Activated CD4-positive, alpha-beta T cell treated with anti-CD3 and anti-CD28 coated beads for 36 hours (primary cell): ENCODE results near the gene MRPL30. TPM values are rescaled to one million over a fixed set of nuclear protein-coding genes. Genes with fewer than 3 reads are reported as not detected.
"Not testable (repeated sequence)": the region's sequence is repeated elsewhere in the genome, so short reads cannot be mapped to it uniquely, and the experiment has no call there.

Experiments used
- ATAC-seq: fragments of 200-7000 bp; cut with Tn5 transposase; one replicate; pipeline ENCODE4 v1.10.0; 2021; ENCODE audit warnings: mild to moderate bottlenecking, moderate library complexity
- CTCF ChIA-PET: fragments of 350-600 bp; sonication (Branson Sonifier 250); formaldehyde crosslinking; loops from one replicate; lab custom pipeline; 2021; ENCODE audit warnings: antibody characterized with exemption; lab: Charles Lee
- POLR2A ChIA-PET: fragments of 350-600 bp; sonication (Branson Sonifier 250); formaldehyde crosslinking; loops from one replicate; lab custom pipeline; 2021; ENCODE audit warnings: antibody characterized with exemption, inconsistent platforms; lab: Charles Lee
- DNase-seq: peaks from one replicate; pipeline ENCODE4 v3.0.0-alpha.2; 2020
- H3K27ac Mint-ChIP-seq: one replicate; pipeline ENCODE4 v1.8.0; 2021; ENCODE audit warnings: mixed read lengths
- H3K27me3 Mint-ChIP-seq: one replicate; pipeline ENCODE4 v1.8.0; 2021; ENCODE audit warnings: mixed read lengths
- H3K36me3 Mint-ChIP-seq: one replicate; pipeline ENCODE4 v1.8.0; 2021; ENCODE audit warnings: low read depth, mixed read lengths
- H3K4me1 Mint-ChIP-seq: one replicate; pipeline ENCODE4 v1.8.0; 2021; ENCODE audit warnings: mixed read lengths
- H3K4me3 Mint-ChIP-seq: one replicate; pipeline ENCODE4 v1.8.0; 2021; ENCODE audit warnings: mild to moderate bottlenecking, moderate library complexity, mixed read lengths
- H3K9me3 Mint-ChIP-seq: one replicate; pipeline ENCODE4 v1.8.0; 2021; ENCODE audit warnings: low read depth, mixed read lengths
- intact Hi-C, 2 experiments: fragments of 100-400 bp; cut with DNase I in 1 of 2; cut with micrococcal nuclease in 1 of 2; formaldehyde crosslinking; loops; one replicate each; pipeline versions ENCODE4 v1.14.2 to v1.15.1; 2022 to 2024; cut with DNase I, micrococcal nuclease
- total RNA-seq, 2 experiments: library from RNA; stranded (reverse); gene quantifications; one replicate each; pipeline ENCODE4 v1.2.3, GENCODE V29; 2021

The MRPL30 gene
- total RNA-seq, 2 experiments from 2014 or later: 30.8 to 31.2 TPM

DNA sequence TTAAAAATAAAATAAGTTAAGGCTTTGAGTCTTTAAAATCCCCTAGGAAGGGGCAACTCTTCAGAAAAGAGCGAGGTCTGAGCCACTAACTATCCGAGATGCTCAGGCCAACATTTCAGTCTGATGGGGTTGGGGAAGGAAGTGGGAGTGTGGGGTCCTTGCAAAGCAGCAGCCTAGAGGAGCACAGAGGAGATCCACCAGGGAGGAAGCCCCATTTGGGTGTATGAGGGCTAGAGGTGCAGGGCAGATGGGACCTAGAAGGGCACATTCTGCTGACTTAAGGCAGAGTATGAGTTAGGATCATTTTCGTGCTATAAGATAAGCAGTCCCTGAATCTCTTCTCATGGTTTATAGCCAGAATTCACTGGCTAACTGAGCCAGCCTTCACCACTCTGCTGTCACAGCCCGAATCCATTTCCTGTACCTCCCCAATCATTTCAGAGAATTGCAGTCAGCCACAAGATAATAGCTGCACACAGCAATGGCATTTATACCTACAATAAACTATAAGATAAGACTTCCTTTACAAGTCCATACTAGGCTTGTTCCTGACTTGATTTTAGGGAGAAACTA, 37.0 kb downstream of the MRPL30 start:
- H3K9me3 Mint-ChIP-seq: no peaks in the 10 kb centered on the region
- CTCF ChIA-PET: interaction anchor here (0.6 to 0.7 kb wide), 2 partner anchors 658 to 1168 kb away, joined by 3 read pairs; no protein-coding TSS in a partner anchor
- ATAC-seq: no peak
- H3K27ac Mint-ChIP-seq: no peak overlapping the region
- no peak overlapping the region for H3K4me3 Mint-ChIP-seq
- H3K27me3 Mint-ChIP-seq: no peaks in the 10 kb centered on the region
- no peaks in the 10 kb centered on the region for H3K4me1 Mint-ChIP-seq
- peaks cover 5% of the 10 kb centered on the region for H3K36me3 Mint-ChIP-seq
- POLR2A ChIA-PET: no interaction called here
- DNase-seq: no peak
- intact Hi-C loops: no loop called here

- POLR2A ChIA-PET, H3K27ac Mint-ChIP-seq, H3K36me3 Mint-ChIP-seq, H3K27me3 Mint-ChIP-seq, intact Hi-C loops, H3K4me1 Mint-ChIP-seq, CTCF ChIA-PET, H3K4me3 Mint-ChIP-seq, DNase-seq, ATAC-seq: not testable (repeated sequence)
- H3K9me3 Mint-ChIP-seq: peaks cover 19% of the 10 kb centered on the region
Observed at GRCh38 chr2:99233177-99233576, 52.2 kb downstream of the MRPL30 start.

DNA sequence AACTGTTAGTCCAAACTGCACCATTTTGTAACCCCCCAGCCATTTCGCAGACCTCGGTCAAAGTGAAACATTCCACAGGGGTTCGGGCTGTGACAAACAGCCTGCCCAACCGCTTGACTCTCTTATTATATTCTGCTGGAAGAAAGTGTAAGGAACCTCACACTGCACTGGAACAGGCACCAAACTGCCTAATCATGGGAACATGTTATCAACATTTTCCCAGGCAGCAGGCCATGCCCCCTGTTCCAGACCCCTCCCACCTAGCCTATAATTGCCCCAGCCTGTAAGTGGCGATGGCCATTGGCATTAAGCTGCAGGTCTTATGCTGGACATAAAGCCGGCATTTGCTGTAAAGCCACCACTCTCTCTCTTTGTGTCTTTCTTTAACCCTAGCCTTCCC, 57.6 kb downstream of the MRPL30 start:
- ATAC-seq (no peak), DNase-seq (no peak)
- Mint-ChIP-seq H3K4me1 (no peaks in the 10 kb centered on the region), H3K4me3 (no peak overlapping the region), H3K27ac (no peak overlapping the region), H3K36me3 (no peaks in the 10 kb centered on the region), H3K9me3 (peaks cover 5% of the 10 kb centered on the region), H3K27me3 (no peaks in the 10 kb centered on the region)
- ChIA-PET CTCF (no interaction called here), POLR2A (no interaction called here)
- intact Hi-C loops: no loop called here

- Mint-ChIP-seq H3K27ac (no peak overlapping the region), H3K9me3 (no peaks in the 10 kb centered on the region), H3K4me3 (no peak overlapping the region), H3K27me3 (no peaks in the 10 kb centered on the region), H3K36me3 (no peaks in the 10 kb centered on the region), H3K4me1 (no peaks in the 10 kb centered on the region)
- ATAC-seq (no peak), DNase-seq (no peak)
- intact Hi-C loops: no loop called here
- CTCF ChIA-PET: no interaction called here
- POLR2A ChIA-PET: no interaction called here
Observed at GRCh38 chr2:99240431-99240830, 59.4 kb downstream of the MRPL30 start.

GRCh38 chr2:99242151-99242550, 61.2 kb downstream of the MRPL30 start:
- ChIA-PET POLR2A (no interaction called here), CTCF (no interaction called here)
- Mint-ChIP-seq H3K9me3 (no peaks in the 10 kb centered on the region), H3K4me1 (no peaks in the 10 kb centered on the region), H3K36me3 (peaks cover 2% of the 10 kb centered on the region), H3K4me3 (no peak overlapping the region), H3K27me3 (no peaks in the 10 kb centered on the region), H3K27ac (no peak overlapping the region)
- DNase-seq: no peak
- no peak for ATAC-seq
- intact Hi-C loops: no loop called here

Other genes with a start within 250 kb of the MRPL30 start
- gene CRACDL, start 245.0 kb upstream of the MRPL30 start, total RNA-seq: under 1 TPM in 1 of 2 experiments, not detected in 1; 0.59 TPM
- 1 to 10 TPM in 1 of 2 experiments, under 1 TPM in 1; 0.87 to 1.1 TPM for gene C2orf15, start 39.5 kb upstream of the MRPL30 start, total RNA-seq
- gene TSGA10, start 26.2 kb upstream of the MRPL30 start, total RNA-seq: 1 to 10 TPM; 6.4 to 9.4 TPM
- gene LIPT1, start 26.2 kb upstream of the MRPL30 start, total RNA-seq: 1 to 10 TPM; 4.6 to 4.7 TPM
- gene MITD1, start 126 bp upstream of the MRPL30 start, total RNA-seq: 10 to 100 TPM; 66.3 to 70.9 TPM
- gene LYG2, start 74.5 kb downstream of the MRPL30 start, total RNA-seq: not detected
- gene LYG1, start 120.0 kb downstream of the MRPL30 start, total RNA-seq: under 1 TPM; 0.66 to 0.86 TPM
- gene TXNDC9, start 155.1 kb downstream of the MRPL30 start, total RNA-seq: 10 to 100 TPM; 19.4 to 27.9 TPM
- gene EIF5B, start 156.2 kb downstream of the MRPL30 start, total RNA-seq: 10 to 100 TPM; 79.0 to 95.4 TPM